GM23338 (cell line): ENCODE data around the gene FNDC3B. TPM values are rescaled to one million over a fixed set of nuclear protein-coding genes. Genes with fewer than 3 reads are reported as not detected.

Experiments used
- ATAC-seq: fragments of 200-7000 bp; cut with Tn5 transposase; 3 replicates; pipeline ENCODE4 v1.9.1; 2020
- DNase-seq: peaks from one replicate; pipeline ENCODE4 v3.0.0-alpha.2; 2015; ENCODE audit warnings: low spot score
- H2AFZ ChIP-seq: fragments of 200-600 bp; sonication (generic); 2 replicates; pipeline ENCODE4 v1.8.0; 2016; ENCODE audit warnings: antibody characterized with exemption, mild to moderate bottlenecking, moderate library complexity
- H3F3A ChIP-seq: fragments of 200-600 bp; sonication (generic); replicated peaks from 2 replicates; pipeline ENCODE4 v1.8.0; 2017; ENCODE audit warnings: antibody characterized with exemption, mixed run types, low read depth
- H3K27ac ChIP-seq: fragments of 200-600 bp; sonication (generic); 2 replicates; pipeline ENCODE4 v1.6.1; 2016; ENCODE audit warnings: low read depth
- H3K27me3 ChIP-seq: fragments of 200-600 bp; sonication (generic); 2 replicates; pipeline ENCODE4 v1.8.0; 2016; ENCODE audit warnings: mild to moderate bottlenecking, mixed run types, moderate library complexity; ENCODE audit not compliant: insufficient read depth
- H3K36me3 ChIP-seq: fragments of 200-600 bp; sonication (generic); 2 replicates; pipeline ENCODE4 v1.8.0; 2016; ENCODE audit warnings: mild to moderate bottlenecking; ENCODE audit not compliant: insufficient read depth
- H3K4me1 ChIP-seq: fragments of 200-600 bp; sonication (generic); 2 replicates; pipeline ENCODE4 v1.8.0; 2016; ENCODE audit warnings: mild to moderate bottlenecking, moderate library complexity; ENCODE audit not compliant: insufficient read depth
- H3K4me2 ChIP-seq: fragments of 200-600 bp; sonication (generic); 2 replicates; pipeline ENCODE4 v1.7.1; 2017; ENCODE audit warnings: mixed run types
- H3K4me3 ChIP-seq: fragments of 200-600 bp; sonication (generic); 2 replicates; pipeline ENCODE4 v1.6.1; 2016; ENCODE audit warnings: mixed run types
- H3K79me2 ChIP-seq: fragments of 200-600 bp; sonication (generic); replicated peaks from 2 replicates; pipeline ENCODE4 v1.8.0; 2017; ENCODE audit warnings: mild to moderate bottlenecking; ENCODE audit not compliant: insufficient read depth
- H3K9me2 ChIP-seq: fragments of 200-600 bp; sonication (generic); 2 replicates; pipeline ENCODE4 v1.8.0; 2017; ENCODE audit not compliant: insufficient read depth
- H4K20me1 ChIP-seq: fragments of 200-600 bp; sonication (generic); replicated peaks from 2 replicates; pipeline ENCODE4 v1.8.0; 2017; ENCODE audit warnings: mild to moderate bottlenecking; ENCODE audit not compliant: insufficient read depth
- H3K27ac Mint-ChIP-seq: 2 replicates; pipeline ENCODE4 v1.8.0; 2020; ENCODE audit warnings: inconsistent platforms, mild to moderate bottlenecking, moderate library complexity, mixed read lengths
- H3K27me3 Mint-ChIP-seq: 3 replicates; pipeline ENCODE4 v1.8.0; 2022; ENCODE audit warnings: low read depth, mild to moderate bottlenecking, moderate library complexity, mixed read lengths, inconsistent platforms; ENCODE audit not compliant: insufficient read depth, poor library complexity
- H3K36me3 Mint-ChIP-seq: 3 replicates; pipeline ENCODE4 v1.8.0; 2021; ENCODE audit warnings: low read depth, mild to moderate bottlenecking, inconsistent platforms, moderate library complexity, mixed read lengths
- H3K4me1 Mint-ChIP-seq: 3 replicates; pipeline ENCODE4 v1.8.0; 2020; ENCODE audit warnings: mild to moderate bottlenecking, inconsistent platforms, mixed read lengths
- H3K4me3 Mint-ChIP-seq: 3 replicates; pipeline ENCODE4 v1.8.0; 2021; ENCODE audit warnings: moderate library complexity, mild to moderate bottlenecking, inconsistent platforms, mixed read lengths
- H3K9me3 Mint-ChIP-seq: 3 replicates; pipeline ENCODE4 v1.8.0; 2020; ENCODE audit warnings: moderate library complexity, mild to moderate bottlenecking, inconsistent platforms, mixed read lengths
- CTCF ChIP-seq, 2 experiments: fragments of 200-600 bp in 1 of 2; sonication (generic) in 1 of 2; conservative IDR thresholded peaks; 2 replicates each; pipeline versions ENCODE4 v1.5.1 to v1.6.1; 2016 to 2017; ENCODE audit warnings: antibody characterized with exemption in 2 of 2, low read depth in 2 of 2, mild to moderate bottlenecking in 2 of 2, moderate library complexity in 1 of 2
- ETS1 ChIP-seq: IDR thresholded peaks from 2 replicates; pipeline ENCODE4 v1.6.1; 2016; ENCODE audit warnings: antibody characterized with exemption
- EZH2 ChIP-seq: fragments of 200-600 bp; sonication (generic); IDR thresholded peaks from one replicate; pipeline ENCODE4 v1.8.0; 2017; ENCODE audit warnings: antibody characterized with exemption, mild to moderate bottlenecking, low read depth; ENCODE audit not compliant: unreplicated experiment
- JUNB ChIP-seq: IDR thresholded peaks from one replicate; pipeline ENCODE4 v1.6.1; 2016; ENCODE audit warnings: antibody characterized with exemption; ENCODE audit not compliant: unreplicated experiment
- NANOG ChIP-seq: IDR thresholded peaks from 2 replicates; pipeline ENCODE4 v1.6.1; 2016; ENCODE audit warnings: antibody characterized with exemption, borderline replicate concordance
- POLR2AphosphoS5 ChIP-seq: IDR thresholded peaks from 2 replicates; pipeline ENCODE4 v1.6.1; 2016; ENCODE audit warnings: antibody characterized with exemption, low read depth
- STAT1 ChIP-seq: IDR thresholded peaks from one replicate; pipeline ENCODE4 v1.6.1; 2016; ENCODE audit warnings: antibody characterized with exemption; ENCODE audit not compliant: unreplicated experiment
- ZNF114 ChIP-seq: fragments of 250-450 bp; sonication (Bioruptor Pico); IDR thresholded peaks from 2 replicates; pipeline ENCODE4 v1.5.0; 2020; ENCODE audit warnings: mild to moderate bottlenecking, moderate library complexity
- ZNF462 ChIP-seq: fragments of 250-450 bp; sonication (Bioruptor Pico); IDR thresholded peaks from 2 replicates; pipeline ENCODE4 v1.5.0; 2020; ENCODE audit warnings: mild to moderate bottlenecking, moderate library complexity
- polyA plus RNA-seq: library from polyadenylated mRNA; unstranded; fragments of >200 nt; fragmentation: Nextera tagmentation; extraction: Ambion mirVana; gene quantifications from 2 replicates; pipeline ENCODE4 v1.2.1, GENCODE V29; 2016
- total RNA-seq: library from RNA; depleted of rRNA; stranded (reverse); fragments of >200 nt; shearing (Covaris generic); gene quantifications from 2 replicates; pipeline ENCODE4 v1.2.3, GENCODE V29; 2014

FNDC3B gene
- total and polyA plus RNA-seq, 2 experiments from 2014 or later: 19.1 to 55.4 TPM

- Mint-ChIP-seq H3K27me3 (no peaks in the 10 kb centered on the region), H3K36me3 (peaks cover 30% of the 10 kb centered on the region), H3K4me3 (no peak overlapping the region), H3K4me1 (peaks cover 83% of the 10 kb centered on the region), H3K9me3 (no peaks in the 10 kb centered on the region), H3K27ac (peak overlapping the region; percentile 85)
- Histone ChIP-seq H3K4me2 (peak overlapping the region; percentile 64), H3F3A (peaks cover 7% of the 10 kb centered on the region; the same call in 1 of the 2 replicates), H3K4me3 (no peak overlapping the region), H2AFZ (no peak overlapping the region), H3K79me2 (peaks cover 41% of the 10 kb centered on the region), H3K27ac (peak overlapping the region; percentile 83), H4K20me1 (no peaks in the 10 kb centered on the region), H3K27me3 (no peaks in the 10 kb centered on the region), H3K9me2 (no peaks in the 10 kb centered on the region), H3K36me3 (no peaks in the 10 kb centered on the region), H3K4me1 (peaks cover 91% of the 10 kb centered on the region)
- no peak for TF ChIP-seq JUNB
- no peak for TF ChIP-seq CTCF (conservative IDR thresholded peaks at IDR 0.05; ENCODE audit: low read depth in 2 of 2)
- TF ChIP-seq POLR2AphosphoS5: no peak
- no peak for TF ChIP-seq NANOG
- TF ChIP-seq ZNF114 (CRISPR knock-in tag): no peak
- TF ChIP-seq ZNF462 (CRISPR knock-in tag): no peak
- TF ChIP-seq STAT1: no peak
- no peak for TF ChIP-seq ETS1
- TF ChIP-seq EZH2: no peak
- no peak; the same call in 2 of the 3 replicates for ATAC-seq
- DNase-seq: no peak
These were observed 98.8 kb downstream of the FNDC3B start for GRCh38 chr3:172138193-172138537.
